HCT116 (cell line): ENCODE results near the gene FREY1. TPM values are rescaled to one million over a fixed set of nuclear protein-coding genes. Genes with fewer than 3 reads are reported as not detected.

Source experiments
- ATAC-seq: fragments of 200-7000 bp; cut with Tn5 transposase; 2 replicates; pipeline ENCODE4 v1.9.1; 2020; ENCODE audit warnings: mild to moderate bottlenecking, moderate library complexity
- BruUV-seq: library from RNA; stranded (reverse); fragments of 400-500 nt; replicated peaks from 2 replicates; lab custom pipeline; 2021; lab: Mats Ljungman, UMichigan
- CTCF ChIA-PET: fragments of 300-600 bp; sonication (Branson Sonifier 250); formaldehyde crosslinking; loops from one replicate; lab custom pipeline; 2021; ENCODE audit warnings: antibody characterized with exemption; lab: Charles Lee
- POLR2A ChIA-PET: fragments of 300-600, 350-600 bp; sonication (Branson Sonifier 250); formaldehyde crosslinking; loops from one replicate; lab custom pipeline; 2021; ENCODE audit warnings: antibody characterized with exemption; lab: Charles Lee
- RAD21 ChIA-PET, 2 experiments: fragments of 300-600 bp; sonication (Branson Sonifier 250); formaldehyde crosslinking; loops; one replicate each; lab custom pipeline; 2023; ENCODE audit warnings: low total read pairs in 2 of 2; ENCODE audit not compliant: uncharacterized antibody in 2 of 2, unreplicated experiment in 2 of 2, low non-redundant PET in 1 of 2; lab: Charles Lee
- DNase-seq: peaks from one replicate; pipeline ENCODE4 v3.0.0-alpha.2; 2010; ENCODE audit warnings: low read depth, low spot score
- H2AFZ ChIP-seq: fragments of 200-600 bp; shearing (Covaris generic), sonication (generic); 2 replicates; pipeline ENCODE4 v1.6.1; 2017; ENCODE audit warnings: low read depth, mixed run types, mixed read lengths, antibody characterized with exemption, low read length; ENCODE audit not compliant: poor library complexity, severe bottlenecking
- H3K27ac ChIP-seq: 2 replicates; pipeline ENCODE4 v1.5.1; 2012; ENCODE audit warnings: low read depth, low read length
- H3K27me3 ChIP-seq: fragments of 200-600 bp; sonication (generic); 2 replicates; pipeline ENCODE4 v1.6.1; 2016; ENCODE audit warnings: mixed run types, low read length, mixed read lengths; ENCODE audit not compliant: insufficient read depth
- H3K36me3 ChIP-seq, 2 experiments: fragments of 200-500 bp in 1 of 2; fragments of 200-600 bp in 1 of 2; sonication (Bioruptor generic) in 1 of 2; sonication (generic) in 1 of 2; 2 replicates each; pipeline versions ENCODE4 v1.5.1 to v1.6.1; 2014 to 2016; ENCODE audit warnings: low read length in 2 of 2, inconsistent platforms in 1 of 2, mixed read lengths in 1 of 2, mixed run types in 1 of 2; ENCODE audit not compliant: insufficient read depth in 2 of 2, control insufficient read depth in 1 of 2
- H3K4me1 ChIP-seq, 2 experiments: fragments of 200-600 bp in 1 of 2; sonication (generic) in 1 of 2; 2 replicates each; pipeline versions ENCODE4 v1.5.1 to v1.6.1; 2012 to 2017; ENCODE audit warnings: low read length in 2 of 2, inconsistent platforms in 1 of 2, mild to moderate bottlenecking in 1 of 2, mixed read lengths in 1 of 2, mixed run types in 1 of 2, moderate library complexity in 1 of 2; ENCODE audit not compliant: insufficient read depth in 2 of 2, control insufficient read depth in 1 of 2
- H3K4me2 ChIP-seq: fragments of 200-600 bp; sonication (generic); 2 replicates; pipeline ENCODE4 v1.6.1; 2017; ENCODE audit warnings: mixed run types, low read length, mixed read lengths
- H3K4me3 ChIP-seq, 2 experiments: fragments of 200-600 bp in 1 of 2; sonication (generic) in 1 of 2; replicated peaks in 1 of 2; 2 replicates each; pipeline ENCODE4 v1.5.1; 2011 to 2016; ENCODE audit warnings: low read length in 2 of 2, control low read depth in 1 of 2, low read depth in 1 of 2, mild to moderate bottlenecking in 1 of 2, mixed read lengths in 1 of 2, mixed run types in 1 of 2
- H3K79me2 ChIP-seq: fragments of 200-600 bp; sonication (generic); 2 replicates; pipeline ENCODE4 v1.6.1; 2017; ENCODE audit warnings: mild to moderate bottlenecking, mixed run types, low read length, moderate library complexity, mixed read lengths; ENCODE audit not compliant: insufficient read depth
- H3K9ac ChIP-seq: fragments of 200-600 bp; sonication (generic); 2 replicates; pipeline ENCODE4 v1.6.1; 2016; ENCODE audit warnings: low read length, mixed read lengths
- H3K9me2 ChIP-seq: fragments of 200-600 bp; sonication (generic), shearing (Covaris generic); 2 replicates; pipeline ENCODE4 v1.6.1; 2017; ENCODE audit warnings: mixed run types, mild to moderate bottlenecking, moderate library complexity; ENCODE audit not compliant: insufficient read depth
- H3K9me3 ChIP-seq, 2 experiments: fragments of 200-500 bp in 1 of 2; fragments of 200-600 bp in 1 of 2; sonication (Bioruptor generic) in 1 of 2; sonication (generic) in 1 of 2; 2 replicates each; pipeline ENCODE4 v1.6.1; 2014 to 2017; ENCODE audit warnings: low read length in 2 of 2, mixed read lengths in 2 of 2, inconsistent platforms in 1 of 2, low read depth in 1 of 2, mild to moderate bottlenecking in 1 of 2, mixed run types in 1 of 2, moderate library complexity in 1 of 2; ENCODE audit not compliant: control insufficient read depth in 1 of 2, insufficient read depth in 1 of 2
- H4K20me1 ChIP-seq: fragments of 200-600 bp; sonication (generic), shearing (Covaris generic); 2 replicates; pipeline ENCODE4 v1.6.1; 2017; ENCODE audit warnings: mixed run types, mild to moderate bottlenecking, moderate library complexity; ENCODE audit not compliant: insufficient read depth
- CBX3 ChIP-seq: IDR thresholded peaks from 2 replicates; pipeline ENCODE4 v1.6.1; 2012; ENCODE audit warnings: low read depth
- CEBPB ChIP-seq: IDR thresholded peaks from 2 replicates; pipeline ENCODE4 v1.6.1; 2012; ENCODE audit warnings: low read depth
- ELF1 ChIP-seq: IDR thresholded peaks from 2 replicates; pipeline ENCODE4 v1.6.1; 2012; ENCODE audit warnings: low read depth, borderline replicate concordance
- EZH2 ChIP-seq: fragments of 200-600 bp; sonication (generic); IDR thresholded peaks from 2 replicates; pipeline ENCODE4 v1.6.1; 2017; ENCODE audit warnings: antibody characterized with exemption, mixed run types
- EZH2phosphoT487 ChIP-seq: fragments of 200-600 bp; IDR thresholded peaks from 2 replicates; pipeline ENCODE4 v1.6.1; 2018; ENCODE audit warnings: antibody characterized with exemption, borderline replicate concordance
- MAX ChIP-seq: IDR thresholded peaks from 2 replicates; pipeline ENCODE4 v1.6.1; 2012
- POLR2AphosphoS5 ChIP-seq: IDR thresholded peaks from 2 replicates; pipeline ENCODE4 v1.6.1; 2011; ENCODE audit warnings: mild to moderate bottlenecking, low read depth, low read length, moderate library complexity
- REST ChIP-seq: IDR thresholded peaks from 2 replicates; pipeline ENCODE4 v1.6.1; 2012; ENCODE audit warnings: low read depth
- TCF7L2 ChIP-seq: IDR thresholded peaks from 2 replicates; pipeline ENCODE4 v1.7.0; 2011; ENCODE audit warnings: borderline replicate concordance, inconsistent platforms; ENCODE audit not compliant: insufficient read depth, insufficient read length; ENCODE audit errors: extremely low read depth
- YY1 ChIP-seq: IDR thresholded peaks from 2 replicates; pipeline ENCODE4 v1.6.1; 2011; ENCODE audit warnings: low read length, low read depth, moderate library complexity, mild to moderate bottlenecking; ENCODE audit not compliant: insufficient replicate concordance; ENCODE audit errors: extremely low read depth
- intact Hi-C: fragments of 100-400 bp; cut with micrococcal nuclease; formaldehyde crosslinking; loops from 2 replicates; pipeline ENCODE4 v1.10.0; 2022
- total RNA-seq: library from RNA; stranded (reverse); gene quantifications from one replicate; pipeline ENCODE4 v1.2.1, GENCODE V29; 2021; ENCODE audit not compliant: unreplicated experiment

Gene FREY1
- total RNA-seq, 1 experiment from 2014 or later = 0.96 TPM

GRCh38 chr11:45949992-45950407 is 42.9 kb upstream of the FREY1 start (continued):
- TF ChIP-seq MAX (no peak), POLR2AphosphoS5 (no peak), TCF7L2 (no peak), ELF1 (no peak), CEBPB (no peak), EZH2 (no peak), YY1 (no peak), CBX3 (no peak)

GRCh38 chr11:45948356-45948755 is 41.3 kb upstream of the FREY1 start:
- no peak overlapping the region for H3K9ac ChIP-seq
- H3K9me2 ChIP-seq = no peaks in the 10 kb centered on the region
- H3K27me3 ChIP-seq = no peaks in the 10 kb centered on the region
- TF ChIP-seq CBX3 (no peak), REST (no peak), ELF1 (no peak), EZH2phosphoT487 (no peak), TCF7L2 (no peak)
- DNase-seq = no peak
- H3K9me3 ChIP-seq = no peaks in the 10 kb centered on the region
- H3K27ac ChIP-seq = no peak overlapping the region
- no peak overlapping the region for H3K4me3 ChIP-seq
- H3K4me1 ChIP-seq = no peaks in the 10 kb centered on the region
- H3K79me2 ChIP-seq = no peaks in the 10 kb centered on the region
- no peaks in the 10 kb centered on the region for H4K20me1 ChIP-seq
- ChIA-PET CTCF (no interaction called here), POLR2A (no interaction called here), RAD21 (no interaction called here)
- intact Hi-C loops = no loop called here
- no peak overlapping the region for H3K4me2 ChIP-seq
- no peak for ATAC-seq
- no peak overlapping the region for H2AFZ ChIP-seq
- BruUV-seq = no TSS peak
- H3K36me3 ChIP-seq = 0 out of 4 replicates have a peak, but pooled peaks cover 3% of the 10 kb centered on the region in 2 experiments
